WERI-Rb-1 (cell line): ENCODE data around the gene MEPE.

ENCODE experiments used
- DNase-seq: peaks from one replicate; pipeline ENCODE4 v3.0.0-alpha.2; 2020
- H3K27ac ChIP-seq: fragments of 250-450 bp; sonication (Bioruptor Pico); 2 replicates; pipeline ENCODE4 v1.5.1; 2020; ENCODE audit warnings: mild to moderate bottlenecking, moderate library complexity
- H3K27me3 ChIP-seq: fragments of 250-450 bp; sonication (Bioruptor Pico); 2 replicates; pipeline ENCODE4 v1.5.1; 2021; ENCODE audit warnings: mild to moderate bottlenecking, low read depth, moderate library complexity; ENCODE audit not compliant: insufficient read depth, severe bottlenecking
- H3K36me3 ChIP-seq: fragments of 250-450 bp; sonication (Bioruptor Pico); 2 replicates; pipeline ENCODE4 v1.5.1; 2020; ENCODE audit warnings: mild to moderate bottlenecking, moderate library complexity
- H3K4me3 ChIP-seq: 2 replicates; pipeline ENCODE4 v1.5.1; 2011; ENCODE audit warnings: low read depth, mild to moderate bottlenecking, control low read depth, low read length
- H3K9me3 ChIP-seq: fragments of 250-450 bp; sonication (Bioruptor Pico); 2 replicates; pipeline ENCODE4 v1.5.1; 2021; ENCODE audit warnings: mild to moderate bottlenecking, moderate library complexity; ENCODE audit not compliant: severe bottlenecking
- CTCF ChIP-seq: IDR thresholded peaks from 2 replicates; pipeline ENCODE4 v1.5.1; 2011; ENCODE audit warnings: low read depth, mild to moderate bottlenecking, control low read depth, inconsistent platforms, low read length

MEPE gene

GRCh38 chr4:87863486-87863885 is 30.7 kb downstream of the MEPE start:
- TF ChIP-seq CTCF: no peak
- no peaks in the 10 kb centered on the region for H3K27me3 ChIP-seq
- H3K27ac ChIP-seq: no peak overlapping the region
- peak; percentile 19 for DNase-seq
- no peaks in the 10 kb centered on the region for H3K9me3 ChIP-seq
- no peak overlapping the region for H3K4me3 ChIP-seq
- H3K36me3 ChIP-seq: no peaks in the 10 kb centered on the region

GRCh38 chr4:87864321-87864720 is 31.6 kb downstream of the MEPE start:
- no peak for DNase-seq
- Histone ChIP-seq H3K27ac (no peak overlapping the region), H3K4me3 (no peak overlapping the region), H3K9me3 (no peaks in the 10 kb centered on the region), H3K27me3 (no peaks in the 10 kb centered on the region), H3K36me3 (no peaks in the 10 kb centered on the region)
- TF ChIP-seq CTCF: no peak

GRCh38 chr4:87865288-87865687 is 32.5 kb downstream of the MEPE start:
- TF ChIP-seq CTCF: no peak
- no peak overlapping the region for H3K27ac ChIP-seq
- H3K36me3 ChIP-seq: no peaks in the 10 kb centered on the region
- DNase-seq: no peak
- H3K9me3 ChIP-seq: no peaks in the 10 kb centered on the region
- H3K27me3 ChIP-seq: no peaks in the 10 kb centered on the region
- H3K4me3 ChIP-seq: no peak overlapping the region

- no peak overlapping the region for H3K4me3 ChIP-seq
- DNase-seq: no peak
- H3K27me3 ChIP-seq: no peaks in the 10 kb centered on the region
- H3K27ac ChIP-seq: no peak overlapping the region
- no peaks in the 10 kb centered on the region for H3K9me3 ChIP-seq
- no peaks in the 10 kb centered on the region for H3K36me3 ChIP-seq
- TF ChIP-seq CTCF: no peak
Observed at GRCh38 chr4:87865960-87866598, 33.3 kb downstream of the MEPE start.

- H3K4me3 ChIP-seq: no peak overlapping the region
- H3K36me3 ChIP-seq: no peaks in the 10 kb centered on the region
- TF ChIP-seq CTCF: no peak
- no peaks in the 10 kb centered on the region for H3K27me3 ChIP-seq
- no peak for DNase-seq
- H3K9me3 ChIP-seq: no peaks in the 10 kb centered on the region
- no peak overlapping the region for H3K27ac ChIP-seq
Observed at GRCh38 chr4:87868522-87868921, 35.8 kb downstream of the MEPE start.

- Histone ChIP-seq H3K9me3 (no peaks in the 10 kb centered on the region), H3K36me3 (no peaks in the 10 kb centered on the region), H3K4me3 (no peak overlapping the region), H3K27ac (no peak overlapping the region), H3K27me3 (no peaks in the 10 kb centered on the region)
- DNase-seq: no peak
- no peak for TF ChIP-seq CTCF
Observed at GRCh38 chr4:87872028-87872427, 39.3 kb downstream of the MEPE start.
